ENCODE measurements around the gene ZNF578.
"Not testable (repeated sequence)": the region's sequence is repeated elsewhere in the genome, so short reads cannot be mapped to it uniquely, and the experiment has no call there.

ZNF578 gene

GRCh38 chr19:52453324-52454094 is at the start of gene ZNF578:
TSS of gene ZNF578 (plus strand) at chr19:52453553. CDS start at chr19:52501846, 48,293 bp downstream.
- peak; percentile 5 to 32 for DNase-seq (ENCODE audit: low read depth in 2 of 2, low spot score in 1 of 2)

GRCh38 chr19:52410276-52410675 is 43.1 kb upstream of the ZNF578 start:
- no peak for DNase-seq (ENCODE audit: low read depth in 2 of 2, low spot score in 1 of 2)

- no peak for DNase-seq (ENCODE audit: low read depth in 2 of 2, low spot score in 1 of 2)
Measured at GRCh38 chr19:52415711-52416110, 37.6 kb upstream of the ZNF578 start.

DNA sequence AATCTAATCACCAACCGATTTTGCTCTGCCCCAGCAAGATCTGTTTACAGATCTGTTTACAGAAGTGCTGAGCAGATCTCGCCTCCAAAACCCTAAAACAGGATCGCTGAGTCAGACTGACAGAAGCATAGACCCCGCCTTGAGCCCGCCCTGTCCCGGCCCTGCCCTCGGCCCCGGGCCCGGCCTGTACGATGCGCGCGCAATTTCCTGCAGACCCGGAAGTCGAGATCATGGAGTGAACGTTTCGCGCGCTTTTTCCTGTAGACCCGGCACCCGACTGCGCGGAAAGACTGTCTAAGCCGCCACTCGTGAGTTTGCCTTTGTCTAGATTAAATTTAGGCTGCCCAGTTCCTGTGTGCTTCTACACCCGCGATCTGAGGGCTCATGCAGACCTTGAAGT is 24.4 kb upstream of the ZNF578 start, which contains the start of gene ZNF534:
TSS of gene ZNF534 (plus strand) at position 212 of the 400 bp plus-strand sequence. CDS start 2,327 bp downstream, outside the sequence.
- no peak for DNase-seq (ENCODE audit: low read depth in 2 of 2, low spot score in 1 of 2)

DNA sequence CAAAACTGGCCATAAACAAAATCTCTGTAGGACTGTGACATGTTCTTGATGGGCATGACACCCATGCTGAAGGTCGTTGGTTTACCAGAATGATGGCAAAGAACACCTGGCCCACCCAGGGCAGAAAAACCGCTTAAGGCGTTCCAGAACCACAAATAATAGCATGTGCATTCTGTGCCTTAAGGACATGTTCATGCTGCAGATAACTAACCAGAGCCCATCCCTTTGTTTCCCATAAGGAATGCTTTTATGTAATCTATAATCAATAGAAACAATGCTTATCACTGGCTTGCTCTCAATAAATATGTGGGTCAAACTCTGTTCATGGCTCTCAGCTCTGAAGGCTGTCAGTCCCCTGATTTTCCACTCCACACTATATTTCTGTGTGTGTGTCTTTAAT is 11.2 kb upstream of the ZNF578 start:
- DNase-seq (ENCODE audit: low read depth in 2 of 2, low spot score in 1 of 2), result no peak

GRCh38 chr19:52444506-52444905 is 8.8 kb upstream of the ZNF578 start:
- no peak for DNase-seq (ENCODE audit: low read depth in 2 of 2, low spot score in 1 of 2)

- no peak for DNase-seq (ENCODE audit: low read depth in 2 of 2, low spot score in 1 of 2)
Measured at GRCh38 chr19:52451241-52451640, 2.1 kb upstream of the ZNF578 start.

GRCh38 chr19:52464798-52465470 is 11.6 kb downstream of the ZNF578 start:
- DNase-seq (ENCODE audit: low read depth in 2 of 2, low spot score in 1 of 2), result no peak

GRCh38 chr19:52473655-52474350 is 20.4 kb downstream of the ZNF578 start:
- DNase-seq (ENCODE audit: low read depth in 2 of 2, low spot score in 1 of 2), result no peak

DNA sequence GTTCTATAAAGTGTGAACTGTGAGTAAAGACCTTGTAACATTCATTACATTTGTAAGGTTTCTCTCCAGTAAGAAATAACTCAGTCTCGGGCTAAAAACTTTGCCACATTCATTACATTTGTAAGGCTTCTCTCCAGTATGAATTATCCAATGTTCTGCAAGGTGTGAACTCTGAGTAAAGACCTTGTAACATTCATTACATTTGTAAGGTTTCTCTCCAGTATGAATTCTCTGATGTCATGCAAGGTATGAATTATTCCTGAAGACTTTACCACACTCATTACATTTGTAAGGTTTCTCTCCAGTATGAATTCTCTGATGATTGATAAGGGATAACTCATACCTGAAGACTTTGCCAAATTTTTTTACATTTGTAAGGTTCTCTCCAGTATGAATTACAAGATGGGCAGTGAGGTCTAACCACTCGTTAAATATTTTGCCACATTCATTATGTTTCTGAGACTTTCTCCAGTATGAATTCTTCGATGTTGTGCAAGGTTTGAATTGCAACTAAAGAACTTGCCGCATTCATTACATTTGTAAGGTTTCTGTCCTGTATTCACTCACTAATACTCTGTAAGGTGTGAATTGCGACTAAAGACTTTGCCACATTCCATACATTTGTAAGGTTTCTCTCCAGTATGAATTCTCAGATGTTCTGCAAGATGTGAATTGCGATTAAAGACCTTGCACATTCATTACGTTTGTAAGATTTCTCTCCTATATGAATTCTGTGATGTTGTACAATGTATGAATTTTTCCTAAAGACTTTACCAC is 21.2 kb downstream of the ZNF578 start:
- no peak for DNase-seq (ENCODE audit: low read depth in 2 of 2, low spot score in 1 of 2)

- DNase-seq (ENCODE audit: low read depth in 2 of 2, low spot score in 1 of 2), result not testable (repeated sequence)
Measured at GRCh38 chr19:52484111-52484743, 30.9 kb downstream of the ZNF578 start.

- DNase-seq (ENCODE audit: low read depth in 2 of 2, low spot score in 1 of 2), result not testable (repeated sequence)
Measured at GRCh38 chr19:52485064-52485463, 31.7 kb downstream of the ZNF578 start.

GRCh38 chr19:52485561-52486240 is 32.3 kb downstream of the ZNF578 start:
- not testable (repeated sequence) for DNase-seq (ENCODE audit: low read depth in 2 of 2, low spot score in 1 of 2)

GRCh38 chr19:52492201-52492993 is 39.0 kb downstream of the ZNF578 start:
- no peak for DNase-seq (ENCODE audit: low read depth in 2 of 2, low spot score in 1 of 2)

DNA sequence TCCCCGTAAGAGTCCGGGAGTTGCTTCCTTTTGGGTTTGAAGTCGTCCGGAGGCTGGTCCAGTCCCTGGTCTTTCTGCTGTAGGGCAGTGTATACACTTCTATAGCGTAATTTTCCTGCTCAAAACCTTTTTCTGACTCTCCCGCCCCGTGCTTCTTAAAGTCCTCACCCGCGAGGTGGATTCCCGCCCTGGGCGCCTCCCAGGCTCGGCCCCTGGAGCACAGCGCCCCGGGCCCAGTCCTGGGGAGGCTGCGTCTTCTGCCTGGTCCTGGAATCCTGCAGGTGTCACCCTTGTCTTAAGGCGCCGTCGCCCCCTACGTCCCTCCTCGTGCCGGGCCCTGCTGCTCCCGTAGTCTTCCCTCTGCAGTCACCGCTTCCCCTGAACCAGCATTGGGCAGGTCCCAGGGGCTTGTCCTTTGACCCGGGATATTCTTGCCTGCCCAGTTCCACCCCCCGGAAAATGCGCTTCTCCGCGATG is 39.7 kb downstream of the ZNF578 start:
- DNase-seq (ENCODE audit: low read depth in 2 of 2, low spot score in 1 of 2), result no peak

- DNase-seq (ENCODE audit: low read depth in 2 of 2, low spot score in 1 of 2), result no peak
Measured at GRCh38 chr19:52494518-52494917, 41.2 kb downstream of the ZNF578 start.

GRCh38 chr19:52498571-52498970 is 45.2 kb downstream of the ZNF578 start:
- DNase-seq (ENCODE audit: low read depth in 2 of 2, low spot score in 1 of 2), result no peak

DNA sequence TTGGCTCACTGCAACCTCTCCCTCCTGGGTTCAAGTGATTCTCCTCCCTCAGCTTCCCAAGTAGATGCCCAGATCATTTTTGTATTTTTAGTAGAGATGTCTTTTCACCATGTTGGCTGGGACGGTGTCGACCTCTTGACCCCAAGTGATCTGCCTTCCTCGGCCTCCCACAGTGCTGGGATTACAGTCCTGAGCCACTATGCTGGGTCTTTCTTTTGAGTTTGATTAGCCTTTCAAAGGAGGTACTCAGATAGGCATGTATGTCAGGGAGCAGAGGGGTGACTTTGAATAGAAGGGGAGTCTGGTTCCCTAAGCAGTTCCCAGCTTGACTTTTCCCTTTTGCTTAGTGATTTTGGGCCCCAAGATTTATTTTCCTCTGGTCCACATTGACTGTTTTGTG is 47.1 kb downstream of the ZNF578 start:
- DNase-seq (ENCODE audit: low read depth in 2 of 2, low spot score in 1 of 2), result not testable (repeated sequence)

DNA sequence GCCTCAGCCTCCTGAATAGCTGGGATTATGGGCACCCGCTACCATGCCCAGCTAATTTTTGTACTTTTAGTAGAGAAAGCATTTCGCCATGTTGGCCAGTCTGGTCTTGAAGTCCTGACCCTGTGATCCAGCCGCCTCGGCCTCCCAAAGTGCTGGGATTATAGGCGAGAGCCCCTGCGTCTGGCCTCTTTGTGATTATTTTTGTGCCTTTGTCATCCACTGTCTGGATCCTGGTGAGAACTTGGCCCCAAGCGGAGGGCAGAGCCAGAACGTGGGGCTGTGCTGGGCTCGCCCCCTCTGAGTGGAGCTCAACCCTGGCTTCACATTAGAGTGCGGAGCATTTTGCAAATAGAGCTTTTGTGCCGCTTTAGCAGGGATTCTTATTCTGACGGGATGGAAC is 47.6 kb downstream of the ZNF578 start:
- DNase-seq (ENCODE audit: low read depth in 2 of 2, low spot score in 1 of 2), result not testable (repeated sequence)

All from stimulated activated CD8-positive, alpha-beta memory T cell treated with anti-CD3 and anti-CD28 coated beads, Interleukin-4, amount 100 ng/mL, for 1 hour (primary cell).